HG03095 (cell line): Measurements from ENCODE around the gene FAM120B.
A peak's percentile ranks its signal among the peaks of the same experiment; 100 is the strongest.

Experiments used
- ATAC-seq: cut with Tn5 transposase; IDR thresholded peaks from one replicate; pipeline ENCODE4 v1.9.1; 2021; ENCODE audit warnings: moderate library complexity; ENCODE audit not compliant: unreplicated experiment

Gene FAM120B

GRCh38 chr6:170272341-170273065 lies 34.1 kb upstream of the FAM120B start:
- no peak for ATAC-seq

GRCh38 chr6:170273191-170273590 lies 33.4 kb upstream of the FAM120B start:
- ATAC-seq: no peak

- no peak for ATAC-seq
Observed at GRCh38 chr6:170273681-170274080, 32.9 kb upstream of the FAM120B start.

GRCh38 chr6:170274713-170275560 lies 31.6 kb upstream of the FAM120B start:
- no peak for ATAC-seq

GRCh38 chr6:170276369-170277057 lies 30.0 kb upstream of the FAM120B start:
- no peak for ATAC-seq

GRCh38 chr6:170277893-170278742 lies 28.4 kb upstream of the FAM120B start:
- ATAC-seq: no peak

- no peak for ATAC-seq
Observed at GRCh38 chr6:170278743-170279094, 27.8 kb upstream of the FAM120B start.

GRCh38 chr6:170279426-170279825 lies 27.1 kb upstream of the FAM120B start:
- ATAC-seq: no peak

GRCh38 chr6:170279977-170280688 lies 26.4 kb upstream of the FAM120B start:
- peak; percentile 84 for ATAC-seq

GRCh38 chr6:170280689-170281045 lies 25.9 kb upstream of the FAM120B start:
- no peak for ATAC-seq

GRCh38 chr6:170281331-170282292 lies 24.9 kb upstream of the FAM120B start:
- ATAC-seq: no peak

- no peak for ATAC-seq
Observed at GRCh38 chr6:170282512-170283158, 23.9 kb upstream of the FAM120B start.

- ATAC-seq: no peak
Observed at GRCh38 chr6:170283212-170284081, 23.1 kb upstream of the FAM120B start.

GRCh38 chr6:170284126-170284773 lies 22.3 kb upstream of the FAM120B start:
- no peak for ATAC-seq

- no peak for ATAC-seq
Observed at GRCh38 chr6:170284866-170285469, 21.6 kb upstream of the FAM120B start.

GRCh38 chr6:170285482-170285881 lies 21.1 kb upstream of the FAM120B start:
- ATAC-seq: no peak
